DOHH2 (cell line): Measurements from ENCODE around the gene GAS7.

ENCODE experiments used
- H3F3A ChIP-seq: fragments of 200-600 bp; sonication (generic), shearing (Covaris generic); 2 replicates; pipeline ENCODE4 v1.6.0; 2016; ENCODE audit warnings: antibody characterized with exemption, mild to moderate bottlenecking; ENCODE audit not compliant: control insufficient read depth, insufficient read depth
- H3K27ac ChIP-seq: fragments of 200-600 bp; sonication (generic); 2 replicates; pipeline ENCODE4 v1.5.1; 2014; ENCODE audit warnings: low read depth, mild to moderate bottlenecking, low read length, moderate library complexity
- H3K27me3 ChIP-seq: fragments of 200-600 bp; sonication (generic); 2 replicates; pipeline ENCODE4 v1.6.1; 2014; ENCODE audit warnings: mild to moderate bottlenecking, low read length, mixed read lengths; ENCODE audit not compliant: control insufficient read depth
- H3K36me3 ChIP-seq: fragments of 200-600 bp; sonication (generic); 2 replicates; pipeline ENCODE4 v1.6.1; 2014; ENCODE audit warnings: mild to moderate bottlenecking, low read length, moderate library complexity, mixed read lengths; ENCODE audit not compliant: control insufficient read depth
- H3K4me1 ChIP-seq: fragments of 200-600 bp; sonication (generic); 2 replicates; pipeline ENCODE4 v1.6.1; 2014; ENCODE audit warnings: mild to moderate bottlenecking, low read length, mixed read lengths; ENCODE audit not compliant: control insufficient read depth
- H3K4me2 ChIP-seq: fragments of 200-600 bp; sonication (generic); 2 replicates; pipeline ENCODE4 v1.6.0; 2014; ENCODE audit warnings: mild to moderate bottlenecking, low read length, moderate library complexity
- H3K4me3 ChIP-seq: fragments of 200-600 bp; sonication (generic); 2 replicates; pipeline ENCODE4 v1.5.1; 2014; ENCODE audit warnings: mild to moderate bottlenecking, low read length, mixed read lengths
- H3K79me2 ChIP-seq: fragments of 200-600 bp; sonication (generic); 2 replicates; pipeline ENCODE4 v1.6.1; 2014; ENCODE audit warnings: mild to moderate bottlenecking, low read length, mixed read lengths; ENCODE audit not compliant: control insufficient read depth
- H3K9me2 ChIP-seq: fragments of 200-600 bp; sonication (generic); replicated peaks from 2 replicates; pipeline ENCODE4 v1.6.1; 2014; ENCODE audit warnings: mild to moderate bottlenecking, low read length, mixed read lengths; ENCODE audit not compliant: control insufficient read depth
- H3K9me3 ChIP-seq: fragments of 200-600 bp; sonication (generic); 2 replicates; pipeline ENCODE4 v1.6.1; 2014; ENCODE audit warnings: antibody characterized with exemption, low read length, mixed read lengths; ENCODE audit not compliant: control insufficient read depth, insufficient read depth
- H4K20me1 ChIP-seq: fragments of 200-600 bp; sonication (generic); 2 replicates; pipeline ENCODE4 v1.6.0; 2014; ENCODE audit warnings: low read depth, mild to moderate bottlenecking, antibody characterized with exemption, low read length, moderate library complexity; ENCODE audit not compliant: control insufficient read depth, insufficient read depth
- EZH2phosphoT487 ChIP-seq: fragments of 200-600 bp; sonication (generic); IDR thresholded peaks from 2 replicates; pipeline ENCODE4 v1.6.1; 2017; ENCODE audit warnings: borderline replicate concordance, mild to moderate bottlenecking, antibody characterized with exemption, low read length, moderate library complexity, mixed read lengths
- TF ChIP-seq, protein P1 (sequence below): fragments of 200-600 bp; sonication (generic); IDR thresholded peaks from one replicate; pipeline ENCODE4 v1.5.1; 2014; ENCODE audit warnings: antibody characterized with exemption, mild to moderate bottlenecking, low read depth, low read length; ENCODE audit not compliant: poor library complexity, severe bottlenecking

GAS7 gene

DNA sequence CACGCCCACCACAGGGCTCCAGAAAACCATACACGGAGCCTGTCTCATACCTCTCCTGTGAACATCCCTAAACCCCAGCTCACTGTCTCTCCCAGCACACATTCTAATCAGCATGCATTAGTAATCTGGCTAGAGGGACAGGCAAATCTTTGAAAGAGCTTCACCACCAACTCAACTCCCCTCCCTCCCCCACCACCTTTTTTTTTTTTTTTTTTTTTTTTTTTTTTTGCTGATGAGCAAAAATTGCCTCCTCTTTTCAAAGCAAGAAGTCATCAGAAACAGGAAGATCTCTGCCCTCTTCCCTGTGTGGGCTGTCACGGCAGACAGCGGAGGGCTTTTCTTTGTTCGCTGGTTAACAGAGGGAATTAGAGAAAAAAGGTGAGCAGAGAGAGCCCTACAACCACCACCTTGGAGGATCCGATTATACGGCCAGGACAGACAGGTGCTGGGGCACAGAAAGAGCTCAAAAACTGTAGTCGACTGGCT, 19.9 kb downstream of the GAS7 start:
- no peaks in the 10 kb centered on the region for H3K4me1 ChIP-seq
- H3K4me2 ChIP-seq, result no peak overlapping the region
- no peaks in the 10 kb centered on the region for H3K36me3 ChIP-seq
- no peaks in the 10 kb centered on the region for H3K9me3 ChIP-seq
- H3K4me3 ChIP-seq, result no peak overlapping the region
- no peaks in the 10 kb centered on the region for H3F3A ChIP-seq
- no peak overlapping the region for H3K27ac ChIP-seq
- H3K9me2 ChIP-seq, result no peaks in the 10 kb centered on the region
- H3K27me3 ChIP-seq, result no peaks in the 10 kb centered on the region
- no peak for TF ChIP-seq EZH2phosphoT487
- TF ChIP-seq, protein P1, sequence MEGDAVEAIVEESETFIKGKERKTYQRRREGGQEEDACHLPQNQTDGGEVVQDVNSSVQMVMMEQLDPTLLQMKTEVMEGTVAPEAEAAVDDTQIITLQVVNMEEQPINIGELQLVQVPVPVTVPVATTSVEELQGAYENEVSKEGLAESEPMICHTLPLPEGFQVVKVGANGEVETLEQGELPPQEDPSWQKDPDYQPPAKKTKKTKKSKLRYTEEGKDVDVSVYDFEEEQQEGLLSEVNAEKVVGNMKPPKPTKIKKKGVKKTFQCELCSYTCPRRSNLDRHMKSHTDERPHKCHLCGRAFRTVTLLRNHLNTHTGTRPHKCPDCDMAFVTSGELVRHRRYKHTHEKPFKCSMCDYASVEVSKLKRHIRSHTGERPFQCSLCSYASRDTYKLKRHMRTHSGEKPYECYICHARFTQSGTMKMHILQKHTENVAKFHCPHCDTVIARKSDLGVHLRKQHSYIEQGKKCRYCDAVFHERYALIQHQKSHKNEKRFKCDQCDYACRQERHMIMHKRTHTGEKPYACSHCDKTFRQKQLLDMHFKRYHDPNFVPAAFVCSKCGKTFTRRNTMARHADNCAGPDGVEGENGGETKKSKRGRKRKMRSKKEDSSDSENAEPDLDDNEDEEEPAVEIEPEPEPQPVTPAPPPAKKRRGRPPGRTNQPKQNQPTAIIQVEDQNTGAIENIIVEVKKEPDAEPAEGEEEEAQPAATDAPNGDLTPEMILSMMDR, result no peak
- no peaks in the 10 kb centered on the region for H3K79me2 ChIP-seq
- H4K20me1 ChIP-seq, result no peaks in the 10 kb centered on the region

DNA sequence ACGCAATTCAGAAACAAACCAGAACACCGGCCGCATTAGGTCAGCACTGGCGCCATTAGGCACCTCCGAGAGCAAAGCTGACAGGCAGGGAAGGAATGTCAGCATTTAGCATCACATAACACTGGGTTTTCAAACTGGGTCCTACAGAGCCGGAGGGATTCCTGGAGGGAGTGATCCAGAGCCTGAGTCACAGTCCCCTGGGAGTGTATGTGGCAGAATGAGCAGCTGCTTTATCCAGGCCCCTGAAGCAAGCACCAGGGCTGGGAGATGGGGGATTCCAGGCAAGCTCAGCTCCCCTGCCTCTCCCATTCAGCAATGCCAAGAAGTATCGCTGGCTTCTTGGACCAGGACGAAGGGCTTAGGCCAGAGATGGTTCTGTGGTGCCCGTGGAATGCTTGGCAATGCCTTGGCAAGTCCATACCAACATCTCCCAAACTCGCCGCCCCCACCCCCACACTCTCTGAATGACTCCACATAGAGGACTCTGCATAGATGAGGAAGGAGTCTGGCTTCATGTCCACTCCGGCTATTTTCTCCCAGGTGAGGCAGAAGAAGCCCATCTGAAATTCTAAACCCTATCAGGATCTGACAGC, 20.4 kb downstream of the GAS7 start:
- no peaks in the 10 kb centered on the region for H3K4me1 ChIP-seq
- H4K20me1 ChIP-seq, result no peaks in the 10 kb centered on the region
- no peaks in the 10 kb centered on the region for H3K27me3 ChIP-seq
- no peaks in the 10 kb centered on the region for H3K9me2 ChIP-seq
- no peaks in the 10 kb centered on the region for H3K79me2 ChIP-seq
- no peak for TF ChIP-seq EZH2phosphoT487
- TF ChIP-seq, protein P1, result no peak
- no peaks in the 10 kb centered on the region for H3K36me3 ChIP-seq
- no peaks in the 10 kb centered on the region for H3F3A ChIP-seq
- no peaks in the 10 kb centered on the region for H3K9me3 ChIP-seq
- H3K27ac ChIP-seq, result no peak overlapping the region
- no peak overlapping the region for H3K4me3 ChIP-seq
- H3K4me2 ChIP-seq, result no peak overlapping the region

DNA sequence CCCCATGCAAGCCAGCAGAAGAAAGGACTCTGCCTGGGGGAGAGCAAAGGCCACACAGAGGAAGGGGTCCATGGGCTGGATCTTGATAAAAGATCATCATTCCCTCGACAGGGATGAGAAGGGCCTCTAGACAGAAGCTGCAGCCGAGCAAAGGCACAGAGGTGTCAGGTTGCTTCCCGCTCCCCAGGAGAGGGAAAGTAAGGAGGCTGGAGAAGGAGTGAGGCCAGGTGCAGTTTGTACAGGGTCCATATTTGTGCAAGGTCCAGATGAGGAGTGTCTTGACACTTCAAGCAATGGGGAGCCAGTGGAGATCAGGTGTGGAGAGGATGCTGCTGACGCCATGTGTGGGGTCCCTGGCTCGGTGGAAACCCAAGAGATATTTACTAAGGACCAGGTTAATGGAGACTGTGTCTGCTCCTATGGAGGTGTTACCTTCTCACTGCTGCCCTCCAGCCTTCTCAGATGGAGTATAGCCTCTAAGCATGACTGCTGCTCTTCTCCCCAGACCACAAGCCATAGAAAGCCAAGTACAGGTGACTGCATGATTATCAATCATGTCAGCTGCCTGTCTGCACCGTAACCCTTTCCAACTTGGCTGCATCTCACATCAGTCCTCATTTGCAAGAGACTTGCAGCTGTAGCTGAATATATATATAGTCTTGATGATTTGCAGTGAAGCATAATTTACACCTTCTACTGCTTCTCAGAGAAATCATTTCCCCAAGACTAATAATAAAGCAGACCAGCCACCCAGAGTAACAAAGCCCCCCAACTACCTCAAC, 21.1 kb downstream of the GAS7 start:
- H3K4me1 ChIP-seq, result no peaks in the 10 kb centered on the region
- no peak overlapping the region for H3K4me3 ChIP-seq
- no peaks in the 10 kb centered on the region for H4K20me1 ChIP-seq
- no peaks in the 10 kb centered on the region for H3K36me3 ChIP-seq
- no peak for TF ChIP-seq EZH2phosphoT487
- TF ChIP-seq, protein P1, result no peak
- no peak overlapping the region for H3K4me2 ChIP-seq
- no peaks in the 10 kb centered on the region for H3K9me3 ChIP-seq
- H3K79me2 ChIP-seq, result no peaks in the 10 kb centered on the region
- H3F3A ChIP-seq, result no peaks in the 10 kb centered on the region
- no peaks in the 10 kb centered on the region for H3K27me3 ChIP-seq
- no peak overlapping the region for H3K27ac ChIP-seq
- H3K9me2 ChIP-seq, result no peaks in the 10 kb centered on the region
